Measurements from ENCODE around the gene KLK10.

KLK10 gene, protein sequence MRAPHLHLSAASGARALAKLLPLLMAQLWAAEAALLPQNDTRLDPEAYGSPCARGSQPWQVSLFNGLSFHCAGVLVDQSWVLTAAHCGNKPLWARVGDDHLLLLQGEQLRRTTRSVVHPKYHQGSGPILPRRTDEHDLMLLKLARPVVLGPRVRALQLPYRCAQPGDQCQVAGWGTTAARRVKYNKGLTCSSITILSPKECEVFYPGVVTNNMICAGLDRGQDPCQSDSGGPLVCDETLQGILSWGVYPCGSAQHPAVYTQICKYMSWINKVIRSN

GRCh38 chr19:51019544-51019925, at the start of gene KLK10:
Gene KLK10 (minus strand): TSS chr19:51019709. CDS start chr19:51019130, 579 bp downstream.
- in situ Hi-C loops (cut with MboI; ENCODE audit: low pct_unique_long_range_greater_than_20kb, low sequenced_read_pairs, unreplicated experiment), result no loop called here
- no peak for TF ChIP-seq CTCF (IDR thresholded peaks at IDR 0.05; ENCODE audit: extremely low read depth, insufficient read depth, missing control alignments)
- DNase-seq (ENCODE audit: low spot score), result no peak

GRCh38 chr19:51066393-51067186, 47.1 kb upstream of the KLK10 start:
- DNase-seq (ENCODE audit: low spot score), result no peak
- in situ Hi-C loops (cut with MboI; ENCODE audit: low pct_unique_long_range_greater_than_20kb, low sequenced_read_pairs, unreplicated experiment), result no loop called here
- TF ChIP-seq CTCF (IDR thresholded peaks at IDR 0.05; ENCODE audit: extremely low read depth, insufficient read depth, missing control alignments), result no peak

- DNase-seq (ENCODE audit: low spot score), result no peak
- TF ChIP-seq CTCF (IDR thresholded peaks at IDR 0.05; ENCODE audit: extremely low read depth, insufficient read depth, missing control alignments), result no peak
- in situ Hi-C loops (cut with MboI; ENCODE audit: low pct_unique_long_range_greater_than_20kb, low sequenced_read_pairs, unreplicated experiment), result no loop called here
These were observed 45.9 kb upstream of the KLK10 start for GRCh38 chr19:51065221-51065960.

DNA sequence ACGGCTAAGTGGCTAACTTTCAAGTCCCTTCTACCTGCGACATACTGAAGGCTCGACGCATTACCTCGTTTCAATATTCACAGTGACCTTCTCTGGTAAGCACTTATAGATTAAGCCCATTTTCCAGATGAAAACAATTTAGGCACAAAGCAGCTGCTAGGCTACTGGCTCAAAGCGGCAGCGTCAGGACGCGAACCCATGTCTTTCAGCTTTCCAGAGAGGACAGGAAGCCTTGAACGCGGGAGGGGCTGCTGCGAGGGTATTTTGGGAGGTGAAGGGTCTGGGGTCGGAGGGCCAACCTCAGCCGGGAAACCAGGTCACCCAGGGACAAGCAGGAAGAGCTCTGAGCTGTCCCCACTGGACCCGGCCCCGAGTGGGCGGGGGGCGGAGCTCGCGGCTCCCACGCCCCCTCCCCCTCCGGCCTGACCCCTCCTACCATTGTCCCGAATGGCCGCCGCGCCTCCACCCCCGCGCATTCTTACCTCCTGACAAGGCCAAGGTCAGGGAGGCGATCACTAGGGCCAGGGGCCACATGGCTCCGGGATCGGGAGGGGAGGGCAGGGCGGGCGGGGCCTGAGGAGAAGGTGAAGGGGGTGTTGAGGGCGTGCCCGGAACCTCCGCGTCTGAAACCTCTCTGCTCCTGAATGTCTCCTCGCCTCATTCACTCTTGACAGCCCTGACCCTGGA, 45.2 kb upstream of the KLK10 start, which contains the start of gene KLK13:
KLK13 (minus strand) TSS at position 559 of the 687 bp plus-strand sequence; CDS start at position 534, 25 bp downstream.
- in situ Hi-C loops (cut with MboI; ENCODE audit: low pct_unique_long_range_greater_than_20kb, low sequenced_read_pairs, unreplicated experiment), result no loop called here
- TF ChIP-seq CTCF (IDR thresholded peaks at IDR 0.05; ENCODE audit: extremely low read depth, insufficient read depth, missing control alignments), result no peak
- no peak for DNase-seq (ENCODE audit: low spot score)

DNA sequence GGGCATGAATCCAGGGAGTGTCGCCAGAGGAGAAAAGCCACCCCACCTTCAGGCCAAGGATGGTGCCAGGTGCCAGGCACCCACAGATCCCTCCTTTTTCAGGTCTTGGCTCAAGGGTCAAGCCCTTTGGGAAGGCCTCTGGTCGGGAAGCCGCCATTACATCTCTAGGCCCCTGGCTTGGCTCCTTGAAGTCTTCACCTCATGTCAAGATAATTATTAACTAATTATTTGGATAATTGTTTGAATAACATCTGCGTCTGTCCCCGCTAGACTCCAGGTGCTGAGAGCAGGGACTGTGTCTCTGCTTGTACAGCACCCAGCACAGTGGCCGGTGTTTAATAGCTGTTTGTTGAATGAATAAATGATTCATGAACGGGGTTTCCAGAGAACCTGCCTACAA, 44.2 kb upstream of the KLK10 start:
- TF ChIP-seq CTCF (IDR thresholded peaks at IDR 0.05; ENCODE audit: extremely low read depth, insufficient read depth, missing control alignments), result no peak
- in situ Hi-C loops (cut with MboI; ENCODE audit: low pct_unique_long_range_greater_than_20kb, low sequenced_read_pairs, unreplicated experiment), result no loop called here
- no peak for DNase-seq (ENCODE audit: low spot score)

GRCh38 chr19:51060973-51061372, 41.5 kb upstream of the KLK10 start:
- in situ Hi-C loops (cut with MboI; ENCODE audit: low pct_unique_long_range_greater_than_20kb, low sequenced_read_pairs, unreplicated experiment), result no loop called here
- no peak for DNase-seq (ENCODE audit: low spot score)
- no peak for TF ChIP-seq CTCF (IDR thresholded peaks at IDR 0.05; ENCODE audit: extremely low read depth, insufficient read depth, missing control alignments)

Data from GM13977 (cell line).